Fibroblast of lung (primary cell): ENCODE results near the gene CMYA5. TPM values are rescaled to one million over a fixed set of nuclear protein-coding genes. Genes with fewer than 3 reads are reported as not detected.

ENCODE experiments used
- DNase-seq, 2 donors: peaks; one replicate each; pipeline versions ENCODE4 v3.0.0 to v3.0.0-alpha.2; 2010; ENCODE audit warnings: low read depth in 2 of 2
- H2AFZ ChIP-seq: 2 replicates; pipeline ENCODE4 v1.5.1; 2012; ENCODE audit warnings: low read length, control low read depth, inconsistent platforms
- H3K27ac ChIP-seq: 2 replicates; pipeline ENCODE4 v1.5.1; 2011; ENCODE audit warnings: low read length, control low read depth; ENCODE audit not compliant: insufficient read depth
- H3K27me3 ChIP-seq: 2 replicates; pipeline ENCODE4 v1.5.1; 2011; ENCODE audit warnings: mild to moderate bottlenecking, low read length; ENCODE audit not compliant: control insufficient read depth, insufficient read depth
- H3K36me3 ChIP-seq: 2 replicates; pipeline ENCODE4 v1.5.1; 2011; ENCODE audit warnings: low read length; ENCODE audit not compliant: control insufficient read depth, insufficient read depth
- H3K4me1 ChIP-seq: 2 replicates; pipeline ENCODE4 v1.5.1; 2011; ENCODE audit warnings: low read length; ENCODE audit not compliant: control insufficient read depth, insufficient read depth; ENCODE audit errors: extremely low read depth
- H3K4me2 ChIP-seq: 2 replicates; pipeline ENCODE4 v1.5.1; 2011; ENCODE audit warnings: low read length, control low read depth; ENCODE audit not compliant: insufficient read depth; ENCODE audit errors: extremely low read depth
- H3K4me3 ChIP-seq, 4 experiments: fragments of 200-600 bp in 1 of 4; sonication (generic) in 1 of 4; replicated peaks in 1 of 4; 2 replicates each; pipeline ENCODE4 v1.5.1; 2011 to 2016; ENCODE audit warnings: low read length in 4 of 4, low read depth in 3 of 4, mild to moderate bottlenecking in 3 of 4, control low read depth in 2 of 4, inconsistent platforms in 1 of 4, mixed read lengths in 1 of 4; ENCODE audit not compliant: insufficient read depth in 1 of 4; ENCODE audit errors: control extremely low read depth in 1 of 4
- H3K79me2 ChIP-seq: 2 replicates; pipeline ENCODE4 v1.5.1; 2012; ENCODE audit warnings: mild to moderate bottlenecking, low read length, inconsistent platforms; ENCODE audit not compliant: control insufficient read depth, insufficient read depth
- H3K9ac ChIP-seq: 2 replicates; pipeline ENCODE4 v1.5.1; 2011; ENCODE audit warnings: mild to moderate bottlenecking, low read length, control low read depth; ENCODE audit not compliant: insufficient read depth
- H3K9me3 ChIP-seq: 2 replicates; pipeline ENCODE4 v1.5.1; 2012; ENCODE audit warnings: low read depth, low read length; ENCODE audit not compliant: control insufficient read depth, insufficient read depth
- H4K20me1 ChIP-seq: 2 replicates; pipeline ENCODE4 v1.5.1; 2011; ENCODE audit warnings: low read length; ENCODE audit not compliant: control insufficient read depth, insufficient read depth; ENCODE audit errors: extremely low read depth
- EZH2 ChIP-seq: IDR thresholded peaks from 2 replicates; pipeline ENCODE4 v1.5.1; 2012; ENCODE audit warnings: low read length, control low read depth, mild to moderate bottlenecking; ENCODE audit errors: missing control alignments
- polyA plus RNA-seq, 2 donors: library from polyadenylated mRNA; depleted of rRNA in 1 of 2; stranded (reverse) in 1 of 2; unstranded in 1 of 2; fragments of >200 nt; gene quantifications; 2 replicates each; pipeline ENCODE4 v1.2.1, GENCODE V29; 2011 to 2012; ENCODE audit warnings: missing spikeins in 1 of 2
- total RNA-seq: library from RNA; depleted of rRNA; stranded (reverse); fragments of >200 nt; gene quantifications from 2 replicates; pipeline ENCODE4 v1.2.1, GENCODE V29; 2014
- TF ChIP-seq, protein P1 (sequence below), 2 donors: IDR thresholded peaks in 1 of 2; conservative IDR thresholded peaks in 1 of 2; 1 replicate in 1 of 2; 2 replicates in 1 of 2; pipeline ENCODE4 v1.5.1; 2011 to 2012; ENCODE audit warnings: low read length in 2 of 2, control low read depth in 1 of 2, inconsistent platforms in 1 of 2, low read depth in 1 of 2, mild to moderate bottlenecking in 1 of 2

The CMYA5 gene
- total and polyA plus RNA-seq, 2 donors (not counting 1 experiment from before 2014, with no cell fraction given), result 2.0 to 7.8 TPM

DNA sequence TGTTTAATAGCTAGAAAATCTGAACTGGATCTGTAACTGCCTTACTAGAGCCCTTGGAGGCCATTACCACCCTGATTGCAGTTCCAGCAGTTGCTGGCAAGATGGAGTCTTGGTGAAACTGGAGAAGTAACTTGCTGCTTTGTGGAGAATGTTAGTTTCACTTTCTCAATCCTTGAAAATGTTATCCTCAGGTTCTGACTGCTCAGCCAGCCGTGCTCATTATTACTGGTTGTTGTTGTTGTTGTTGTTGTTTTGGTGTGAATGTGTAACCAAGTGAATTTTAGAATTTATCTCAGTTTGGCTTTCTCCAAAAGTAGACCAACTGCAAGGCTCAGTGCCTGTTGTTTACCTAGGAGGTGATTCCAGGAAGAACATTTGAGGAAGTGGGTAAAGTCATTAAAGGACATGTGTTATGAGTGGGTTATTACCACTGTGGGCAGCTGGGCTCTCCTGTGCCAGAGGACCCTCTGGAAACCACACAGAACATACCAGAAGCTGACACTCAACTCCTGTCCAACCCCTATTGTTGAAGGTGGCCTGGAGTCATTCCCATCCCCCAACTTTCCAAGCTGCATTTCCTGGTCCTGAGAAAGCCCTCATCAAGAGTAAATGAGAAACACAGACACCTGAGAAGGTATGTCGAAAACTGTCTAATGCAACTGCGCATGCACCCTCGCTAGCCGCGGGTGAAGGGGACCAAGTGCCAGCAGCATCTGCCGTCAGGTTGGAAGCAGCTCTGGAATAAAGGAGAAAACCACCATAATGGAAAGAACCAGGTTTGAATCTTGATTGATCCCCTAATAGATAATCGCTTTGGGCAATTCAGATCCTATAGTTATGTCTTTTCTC, 111.6 kb downstream of the CMYA5 start:
- no peak for TF ChIP-seq EZH2
- TF ChIP-seq, protein P1, sequence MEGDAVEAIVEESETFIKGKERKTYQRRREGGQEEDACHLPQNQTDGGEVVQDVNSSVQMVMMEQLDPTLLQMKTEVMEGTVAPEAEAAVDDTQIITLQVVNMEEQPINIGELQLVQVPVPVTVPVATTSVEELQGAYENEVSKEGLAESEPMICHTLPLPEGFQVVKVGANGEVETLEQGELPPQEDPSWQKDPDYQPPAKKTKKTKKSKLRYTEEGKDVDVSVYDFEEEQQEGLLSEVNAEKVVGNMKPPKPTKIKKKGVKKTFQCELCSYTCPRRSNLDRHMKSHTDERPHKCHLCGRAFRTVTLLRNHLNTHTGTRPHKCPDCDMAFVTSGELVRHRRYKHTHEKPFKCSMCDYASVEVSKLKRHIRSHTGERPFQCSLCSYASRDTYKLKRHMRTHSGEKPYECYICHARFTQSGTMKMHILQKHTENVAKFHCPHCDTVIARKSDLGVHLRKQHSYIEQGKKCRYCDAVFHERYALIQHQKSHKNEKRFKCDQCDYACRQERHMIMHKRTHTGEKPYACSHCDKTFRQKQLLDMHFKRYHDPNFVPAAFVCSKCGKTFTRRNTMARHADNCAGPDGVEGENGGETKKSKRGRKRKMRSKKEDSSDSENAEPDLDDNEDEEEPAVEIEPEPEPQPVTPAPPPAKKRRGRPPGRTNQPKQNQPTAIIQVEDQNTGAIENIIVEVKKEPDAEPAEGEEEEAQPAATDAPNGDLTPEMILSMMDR (conservative IDR thresholded peaks at IDR 0.05 in 1 of 2, IDR thresholded peaks at IDR 0.05 in 1 of 2; ENCODE audit: low read depth in 1 of 2, low read length in 2 of 2), result no peak
- H3K4me1 ChIP-seq, result no peaks in the 10 kb centered on the region
- DNase-seq, result peak in 1 of 2 donors; percentile 22

DNA sequence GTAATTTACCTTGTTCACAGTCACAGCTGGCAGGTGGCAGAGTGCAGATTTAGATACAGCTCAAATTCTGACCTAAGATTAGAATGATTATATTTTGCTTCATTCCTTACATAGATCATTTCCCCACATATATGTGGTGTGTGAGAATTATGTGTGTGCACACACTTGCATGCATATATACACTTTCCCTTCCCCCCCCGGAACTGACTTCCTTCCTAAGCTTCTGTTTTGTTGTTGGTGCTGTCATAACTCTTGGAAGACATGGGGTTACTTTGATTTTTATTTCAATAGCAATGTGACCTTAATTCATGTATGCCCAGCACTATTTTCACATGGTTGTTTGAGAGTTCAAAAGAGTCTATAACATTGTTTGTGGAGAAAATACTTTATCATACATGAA, 112.8 kb downstream of the CMYA5 start:
- H3K36me3 ChIP-seq, result no peaks in the 10 kb centered on the region
- TF ChIP-seq, protein P1 (conservative IDR thresholded peaks at IDR 0.05 in 1 of 2, IDR thresholded peaks at IDR 0.05 in 1 of 2; ENCODE audit: low read depth in 1 of 2, low read length in 2 of 2), result no peak
- TF ChIP-seq EZH2, result no peak
- H3K9me3 ChIP-seq, result no peaks in the 10 kb centered on the region

More for the DNA sequence above, 111.6 kb downstream of the CMYA5 start:
- no peak overlapping the region for H3K4me3 ChIP-seq
- peak overlapping the region; percentile 24 for H2AFZ ChIP-seq
- H3K79me2 ChIP-seq, result no peaks in the 10 kb centered on the region
- no peak overlapping the region for H3K27ac ChIP-seq
- H3K4me2 ChIP-seq, result no peak overlapping the region
- no peak overlapping the region for H3K9ac ChIP-seq
- no peaks in the 10 kb centered on the region for H3K9me3 ChIP-seq
- H4K20me1 ChIP-seq, result no peaks in the 10 kb centered on the region
- no peaks in the 10 kb centered on the region for H3K36me3 ChIP-seq
- H3K27me3 ChIP-seq, result no peaks in the 10 kb centered on the region

DNA sequence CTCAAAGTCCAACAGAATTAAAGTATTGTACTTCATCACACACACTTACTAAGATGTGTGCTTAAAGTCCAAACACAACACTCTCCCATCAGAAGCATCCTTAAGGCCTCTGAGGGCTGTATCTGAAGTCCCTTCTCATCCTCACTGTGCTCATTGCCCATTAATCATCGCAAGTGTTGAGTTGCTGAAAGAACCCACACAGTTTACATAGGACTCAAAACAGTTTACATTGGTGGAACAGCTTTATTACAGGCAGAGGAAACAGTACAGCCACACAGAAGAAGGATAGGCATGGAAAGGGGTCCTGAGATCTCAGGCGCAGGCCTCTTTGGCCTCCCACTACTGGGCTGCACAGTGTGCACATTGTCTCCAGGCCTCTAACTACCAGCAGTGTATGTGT, 113.4 kb downstream of the CMYA5 start:
- Histone ChIP-seq H3K9me3 (no peaks in the 10 kb centered on the region), H3K27ac (no peak overlapping the region), H3K36me3 (no peaks in the 10 kb centered on the region), H3K4me1 (no peaks in the 10 kb centered on the region), H3K4me3 (no peak overlapping the region), H3K27me3 (no peaks in the 10 kb centered on the region), H2AFZ (no peak overlapping the region), H3K4me2 (no peak overlapping the region), H4K20me1 (no peaks in the 10 kb centered on the region), H3K79me2 (no peaks in the 10 kb centered on the region), H3K9ac (no peak overlapping the region)
- no peak for TF ChIP-seq EZH2
- TF ChIP-seq, protein P1 (conservative IDR thresholded peaks at IDR 0.05 in 1 of 2, IDR thresholded peaks at IDR 0.05 in 1 of 2; ENCODE audit: low read depth in 1 of 2, low read length in 2 of 2), result no peak
- DNase-seq, result peak in 1 of 2 donors; percentile 3

More for the DNA sequence above, 112.8 kb downstream of the CMYA5 start:
- Histone ChIP-seq H3K27ac (no peak overlapping the region), H3K4me2 (no peak overlapping the region), H3K4me1 (no peaks in the 10 kb centered on the region), H4K20me1 (no peaks in the 10 kb centered on the region), H3K79me2 (no peaks in the 10 kb centered on the region), H3K4me3 (no peak overlapping the region), H3K27me3 (no peaks in the 10 kb centered on the region), H3K9ac (no peak overlapping the region), H2AFZ (no peak overlapping the region)
- no peak for DNase-seq
